BLaER1 treated with 17β-estradiol and CSF1 and Interleukin-3, amounts not matched to agents 10 nM and 100 nM (cell line): ENCODE measurements around the gene ENAH.

Source experiments
- H3K27ac ChIP-seq, 11 experiments: shearing (Covaris generic); formaldehyde crosslinking; 2 replicates each; pipeline ENCODE4 v1.8.1; 2022
- H3K27me3 ChIP-seq, 11 experiments: shearing (Covaris generic); formaldehyde crosslinking; 2 replicates each; pipeline ENCODE4 v1.8.1; 2022
- H3K36me3 ChIP-seq, 11 experiments: shearing (Covaris generic); formaldehyde crosslinking; 2 replicates each; pipeline ENCODE4 v1.8.1; 2022
- H3K4me1 ChIP-seq, 10 experiments: shearing (Covaris generic); formaldehyde crosslinking; 2 replicates each; pipeline ENCODE4 v1.8.1; 2022
- H3K4me2 ChIP-seq, 11 experiments: shearing (Covaris generic); formaldehyde crosslinking; 2 replicates each; pipeline ENCODE4 v1.8.1; 2022
- H3K4me3 ChIP-seq, 10 experiments: shearing (Covaris generic); formaldehyde crosslinking; 2 replicates each; pipeline ENCODE4 v1.8.1; 2022
- H3K9ac ChIP-seq, 11 experiments: shearing (Covaris generic); formaldehyde crosslinking; 2 replicates each; pipeline ENCODE4 v1.8.1; 2022
- H3K9me3 ChIP-seq, 11 experiments: shearing (Covaris generic); formaldehyde crosslinking; replicated peaks in 1 of 11; 2 replicates each; pipeline ENCODE4 v1.8.1; 2022
- H4K20me1 ChIP-seq, 11 experiments: shearing (Covaris generic); formaldehyde crosslinking; 2 replicates each; pipeline ENCODE4 v1.8.1; 2022
- Cebpa-rat ChIP-seq, 11 experiments: shearing (Covaris generic); IDR thresholded peaks; 2 replicates each; pipeline ENCODE4 v1.8.1; 2022

The ENAH gene

GRCh38 chr1:225678545-225678944 is 25.6 kb upstream of the ENAH start:
- TF ChIP-seq Cebpa-rat (IDR thresholded peaks at IDR 0.05) = no peak
- no peak overlapping the region for H3K9ac ChIP-seq
- H4K20me1 ChIP-seq = no peaks in the 10 kb centered on the region
- no peak overlapping the region for H3K27ac ChIP-seq
- no peak overlapping the region for H3K4me2 ChIP-seq
- H3K4me3 ChIP-seq = no peak overlapping the region
- no peaks in the 10 kb centered on the region for H3K27me3 ChIP-seq
- H3K4me1 ChIP-seq = no peaks in the 10 kb centered on the region
- no peaks in the 10 kb centered on the region for H3K36me3 ChIP-seq
- H3K9me3 ChIP-seq = peaks cover 0 to 4% (median 0%) of the 10 kb centered on the region in 11 experiments; a peak in 1 of 22 replicates

GRCh38 chr1:225677350-225678124 is 24.6 kb upstream of the ENAH start:
- Histone ChIP-seq H3K27ac (no peak overlapping the region), H4K20me1 (no peaks in the 10 kb centered on the region), H3K4me1 (no peaks in the 10 kb centered on the region), H3K9ac (no peak overlapping the region), H3K36me3 (no peaks in the 10 kb centered on the region), H3K4me3 (no peak overlapping the region), H3K4me2 (no peak overlapping the region), H3K27me3 (no peaks in the 10 kb centered on the region), H3K9me3 (peaks cover 0 to 4% (median 0%) of the 10 kb centered on the region in 11 experiments; a peak in 1 of 22 replicates)
- TF ChIP-seq Cebpa-rat (IDR thresholded peaks at IDR 0.05) = no peak

GRCh38 chr1:225674381-225674780 is 21.5 kb upstream of the ENAH start:
- Histone ChIP-seq H3K27ac (no peak overlapping the region), H3K27me3 (no peaks in the 10 kb centered on the region), H3K36me3 (no peaks in the 10 kb centered on the region), H3K4me2 (no peak overlapping the region), H3K4me3 (no peak overlapping the region), H3K9ac (no peak overlapping the region), H3K9me3 (peaks cover 0 to 4% (median 0%) of the 10 kb centered on the region in 11 experiments; a peak in 1 of 22 replicates), H3K4me1 (no peaks in the 10 kb centered on the region), H4K20me1 (no peaks in the 10 kb centered on the region)
- TF ChIP-seq Cebpa-rat (IDR thresholded peaks at IDR 0.05) = no peak

- H3K4me2 ChIP-seq = no peak overlapping the region
- no peaks in the 10 kb centered on the region for H3K27me3 ChIP-seq
- no peak overlapping the region for H3K27ac ChIP-seq
- no peaks in the 10 kb centered on the region for H3K4me1 ChIP-seq
- no peak for TF ChIP-seq Cebpa-rat (IDR thresholded peaks at IDR 0.05)
- H4K20me1 ChIP-seq = no peaks in the 10 kb centered on the region
- no peak overlapping the region for H3K9ac ChIP-seq
- no peaks in the 10 kb centered on the region for H3K36me3 ChIP-seq
- H3K4me3 ChIP-seq = no peak overlapping the region
- no peaks in the 10 kb centered on the region for H3K9me3 ChIP-seq
These were observed 18.1 kb upstream of the ENAH start for GRCh38 chr1:225670806-225671733.

- H3K9ac ChIP-seq = no peak overlapping the region
- no peaks in the 10 kb centered on the region for H4K20me1 ChIP-seq
- no peak for TF ChIP-seq Cebpa-rat (IDR thresholded peaks at IDR 0.05)
- no peak overlapping the region for H3K4me3 ChIP-seq
- H3K27ac ChIP-seq = no peak overlapping the region
- no peaks in the 10 kb centered on the region for H3K9me3 ChIP-seq
- no peak overlapping the region for H3K4me2 ChIP-seq
- H3K4me1 ChIP-seq = no peaks in the 10 kb centered on the region
- no peaks in the 10 kb centered on the region for H3K27me3 ChIP-seq
- H3K36me3 ChIP-seq = no peaks in the 10 kb centered on the region
These were observed 17.4 kb upstream of the ENAH start for GRCh38 chr1:225670356-225670755.

- Histone ChIP-seq H3K9me3 (no peaks in the 10 kb centered on the region), H3K36me3 (no peaks in the 10 kb centered on the region), H3K4me3 (no peak overlapping the region), H3K4me2 (no peak overlapping the region), H4K20me1 (no peaks in the 10 kb centered on the region), H3K27ac (no peak overlapping the region), H3K4me1 (no peaks in the 10 kb centered on the region), H3K9ac (no peak overlapping the region), H3K27me3 (no peaks in the 10 kb centered on the region)
- no peak for TF ChIP-seq Cebpa-rat (IDR thresholded peaks at IDR 0.05)
These were observed 15.3 kb upstream of the ENAH start for GRCh38 chr1:225668222-225668621.

GRCh38 chr1:225667362-225667761 is 14.4 kb upstream of the ENAH start:
- TF ChIP-seq Cebpa-rat (IDR thresholded peaks at IDR 0.05) = no peak
- Histone ChIP-seq H3K27me3 (no peaks in the 10 kb centered on the region), H3K4me2 (no peak overlapping the region), H3K9ac (no peak overlapping the region), H3K36me3 (no peaks in the 10 kb centered on the region), H3K4me3 (no peak overlapping the region), H3K27ac (no peak overlapping the region), H4K20me1 (no peaks in the 10 kb centered on the region), H3K4me1 (no peaks in the 10 kb centered on the region), H3K9me3 (no peaks in the 10 kb centered on the region)

GRCh38 chr1:225666495-225666894 is 13.6 kb upstream of the ENAH start:
- no peaks in the 10 kb centered on the region for H3K36me3 ChIP-seq
- no peak overlapping the region for H3K4me2 ChIP-seq
- no peak overlapping the region for H3K4me3 ChIP-seq
- no peak overlapping the region for H3K27ac ChIP-seq
- no peaks in the 10 kb centered on the region for H3K27me3 ChIP-seq
- H3K9me3 ChIP-seq = no peaks in the 10 kb centered on the region
- peaks cover 0 to 5% (median 2%) of the 10 kb centered on the region in 10 experiments; a peak in 15 of 20 replicates for H3K4me1 ChIP-seq
- H3K9ac ChIP-seq = no peak overlapping the region
- no peaks in the 10 kb centered on the region for H4K20me1 ChIP-seq
- TF ChIP-seq Cebpa-rat (IDR thresholded peaks at IDR 0.05) = no peak

GRCh38 chr1:225664762-225665161 is 11.8 kb upstream of the ENAH start:
- Histone ChIP-seq H3K27me3 (no peaks in the 10 kb centered on the region), H4K20me1 (no peaks in the 10 kb centered on the region), H3K27ac (no peak overlapping the region), H3K36me3 (no peaks in the 10 kb centered on the region), H3K9ac (no peak overlapping the region), H3K4me1 (peaks cover 15 to 22% (median 19%) of the 10 kb centered on the region in 10 experiments), H3K4me2 (no peak overlapping the region), H3K4me3 (no peak overlapping the region), H3K9me3 (no peaks in the 10 kb centered on the region)
- no peak for TF ChIP-seq Cebpa-rat (IDR thresholded peaks at IDR 0.05)
